Cerebellar nuclear complex (tissue), 1 donor: ENCODE measurements around the gene RBFOX2.
A peak's percentile ranks its signal among the peaks of the same experiment; 100 is the strongest.

Experiments
- DNase-seq, 2 experiments: peaks; one replicate each; lab custom pipeline; 2025; lab: John Stamatoyannopoulos, UW

Gene RBFOX2

DNA sequence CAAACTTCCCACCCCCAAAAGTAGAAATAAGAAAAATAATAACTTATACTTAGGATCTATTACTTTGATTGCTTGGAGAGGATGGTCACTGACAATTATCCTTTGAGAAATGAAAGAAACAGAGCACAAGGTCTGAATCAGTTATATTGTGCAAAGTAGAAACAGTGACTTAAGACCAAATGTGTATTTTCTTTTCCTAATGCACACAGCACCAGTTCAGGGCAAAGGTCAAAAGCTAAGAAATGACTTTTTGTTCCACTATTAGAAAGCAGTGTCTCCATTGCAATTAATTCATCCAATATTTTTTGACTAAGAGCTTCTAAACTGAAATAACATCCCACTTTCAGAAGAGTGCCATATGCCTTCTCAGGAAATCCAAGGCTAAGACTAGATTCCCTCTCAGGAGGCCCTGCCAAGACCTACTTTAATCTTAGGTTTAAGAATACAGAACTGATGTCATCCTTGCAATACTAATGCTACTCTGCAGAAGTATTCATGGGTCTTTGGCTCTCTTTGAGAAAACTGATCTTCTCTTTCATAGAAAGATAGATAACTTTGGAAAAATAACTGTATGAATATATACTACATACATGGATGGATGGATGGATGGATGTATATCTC is 164.0 kb downstream of the RBFOX2 start:
- no peak for DNase-seq

GRCh38 chr22:35863432-35863831 is 165.2 kb downstream of the RBFOX2 start:
- DNase-seq, result no peak

DNA sequence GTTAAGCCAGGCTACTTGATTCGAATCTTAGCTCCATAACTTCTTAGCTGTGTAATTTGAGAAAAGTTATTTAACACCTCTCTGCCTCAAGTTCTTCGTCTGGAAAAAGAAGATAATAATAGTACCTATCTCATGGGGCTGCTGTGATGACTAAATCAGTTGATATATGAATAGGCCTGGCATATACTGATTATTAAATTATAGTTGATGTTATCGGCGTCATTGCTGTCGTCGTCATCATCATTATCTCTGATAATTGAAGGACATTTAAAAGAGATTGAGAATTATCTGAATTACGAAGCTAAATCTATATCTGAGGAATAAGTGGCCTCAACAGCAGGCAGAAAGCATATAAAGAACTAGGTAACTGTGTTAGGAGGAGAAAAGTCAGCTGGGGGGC is 165.9 kb downstream of the RBFOX2 start:
- DNase-seq, result no peak

GRCh38 chr22:35861451-35861850 is 167.2 kb downstream of the RBFOX2 start:
- no peak for DNase-seq

DNA sequence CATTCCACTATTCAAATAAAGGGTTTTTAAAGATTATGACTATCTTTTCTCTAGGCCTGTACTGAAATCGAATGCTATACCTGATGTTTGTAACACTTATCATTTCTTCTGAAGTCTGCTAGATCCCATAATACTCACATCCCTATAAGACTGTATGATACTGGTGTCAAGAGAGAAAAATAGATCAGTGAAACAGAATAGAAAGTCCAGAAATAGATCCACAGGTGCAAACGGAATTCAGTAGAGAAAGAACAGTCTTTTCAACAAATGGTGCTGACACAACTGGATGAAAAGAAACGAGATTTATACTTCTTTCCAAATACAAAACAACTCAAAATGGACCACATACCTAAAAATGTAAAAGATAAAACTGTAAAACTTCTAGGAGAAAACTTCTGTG is 167.8 kb downstream of the RBFOX2 start:
- no peak for DNase-seq

GRCh38 chr22:35860087-35860733 is 168.4 kb downstream of the RBFOX2 start:
- no peak for DNase-seq

DNA sequence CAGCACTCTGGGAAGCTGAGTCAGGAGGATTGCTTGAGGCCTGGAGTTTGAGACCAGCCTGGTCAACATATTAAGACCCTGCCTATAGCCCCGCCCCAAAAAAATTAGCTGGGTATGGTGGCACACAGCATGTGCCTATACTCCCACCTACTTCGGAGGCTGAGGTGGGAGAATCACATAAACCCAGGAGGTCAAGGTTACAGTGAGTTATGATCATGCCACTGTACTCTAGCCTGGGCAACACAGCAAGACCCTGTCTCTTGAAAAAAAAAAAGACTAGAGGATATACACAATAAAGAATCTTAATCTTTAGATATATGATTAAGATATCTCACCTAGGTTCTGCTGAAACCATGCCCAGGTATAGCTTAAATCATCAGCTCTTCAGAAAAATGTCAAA is 174.3 kb downstream of the RBFOX2 start:
- DNase-seq, result no peak

DNA sequence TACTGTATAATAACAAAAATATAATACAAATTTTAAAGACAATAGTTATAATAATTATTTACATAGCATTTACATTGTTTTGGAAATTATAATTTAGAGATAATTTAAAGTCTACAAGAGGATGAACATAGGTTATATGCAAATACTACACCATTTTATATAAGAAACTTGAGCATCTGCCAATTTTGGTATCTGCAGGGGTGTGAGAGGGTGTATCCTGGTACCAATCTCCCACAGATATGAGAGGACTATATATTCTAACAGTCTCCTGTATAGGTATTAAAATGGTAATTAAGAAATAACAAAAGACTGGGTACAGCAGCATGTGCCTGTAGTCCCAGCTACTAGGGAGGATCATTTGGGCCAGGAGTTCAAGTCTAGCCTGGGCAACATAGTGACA is 176.5 kb downstream of the RBFOX2 start:
- no peak for DNase-seq

GRCh38 chr22:35850831-35851230 is 177.8 kb downstream of the RBFOX2 start:
- no peak for DNase-seq

DNA sequence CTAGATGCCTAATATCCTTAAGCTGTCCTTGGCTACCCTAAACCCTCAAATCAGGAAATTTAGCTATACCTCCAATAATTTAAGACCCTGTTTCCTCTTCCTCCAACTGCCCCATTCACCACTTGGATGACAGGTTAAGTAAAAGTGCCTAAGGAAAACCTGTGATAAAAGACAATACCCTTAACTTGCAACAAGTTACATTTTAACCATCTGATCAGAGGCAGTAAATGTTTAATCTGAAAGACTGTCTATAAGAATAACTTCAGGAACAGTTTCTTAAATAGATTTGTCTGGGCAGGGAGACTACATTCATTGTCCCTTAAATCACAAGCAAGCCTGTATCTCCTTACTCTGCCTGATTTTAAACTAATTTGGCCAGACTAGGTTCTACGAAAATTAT is 181.8 kb downstream of the RBFOX2 start:
- DNase-seq, result no peak

- no peak for DNase-seq
These were observed 183.7 kb downstream of the RBFOX2 start for GRCh38 chr22:35844886-35845285.

- peak in 1 of 2 experiments; percentile 10 for DNase-seq
These were observed 185.7 kb downstream of the RBFOX2 start for GRCh38 chr22:35842954-35843353.

DNA sequence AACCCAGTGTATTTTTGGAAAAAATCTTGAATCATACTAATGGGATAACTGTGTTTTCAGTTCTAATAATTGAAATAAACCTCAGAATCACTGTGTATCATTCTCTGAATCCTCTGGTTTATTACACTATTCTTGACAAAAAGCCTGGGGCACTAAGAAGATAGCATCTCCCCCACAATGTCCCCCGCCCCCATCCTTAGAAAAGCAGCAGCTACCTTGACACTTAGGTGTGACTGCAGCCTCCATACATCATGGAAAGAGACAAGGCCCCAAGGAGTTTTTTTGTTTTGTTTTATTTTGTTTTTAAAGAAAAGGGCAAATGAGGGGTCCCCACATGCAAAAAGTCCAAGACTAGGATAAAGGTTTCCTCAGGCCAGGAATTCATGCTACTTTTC is 186.1 kb downstream of the RBFOX2 start:
- DNase-seq, result no peak

GRCh38 chr22:35841907-35842518 is 186.6 kb downstream of the RBFOX2 start:
- DNase-seq, result no peak

GRCh38 chr22:35840302-35840739 is 188.3 kb downstream of the RBFOX2 start:
- DNase-seq, result peak; percentile 80 to 83

GRCh38 chr22:35839841-35840301 is 188.8 kb downstream of the RBFOX2 start:
- DNase-seq, result peak in 1 of 2 experiments; percentile 41

GRCh38 chr22:35838855-35839576 is 189.6 kb downstream of the RBFOX2 start:
- DNase-seq, result peak in 1 of 2 experiments; percentile 82

- no peak for DNase-seq
These were observed 191.4 kb downstream of the RBFOX2 start for GRCh38 chr22:35837101-35837727.

- DNase-seq, result peak in 1 of 2 experiments; percentile 35
These were observed 192.5 kb downstream of the RBFOX2 start for GRCh38 chr22:35835998-35836691.

- DNase-seq, result no peak
These were observed 193.2 kb downstream of the RBFOX2 start for GRCh38 chr22:35835267-35835997.

GRCh38 chr22:35834061-35834460 is 194.6 kb downstream of the RBFOX2 start:
- DNase-seq, result no peak
